GM12874 (cell line): Measurements from ENCODE around the gene HOXA5.

Source experiments
- TF ChIP-seq, protein P1 (sequence below): IDR thresholded peaks from 2 replicates; pipeline ENCODE4 v1.5.1; 2011; ENCODE audit warnings: low read depth, mild to moderate bottlenecking, control low read depth, low read length, moderate library complexity; ENCODE audit not compliant: insufficient read depth

Gene HOXA5

DNA sequence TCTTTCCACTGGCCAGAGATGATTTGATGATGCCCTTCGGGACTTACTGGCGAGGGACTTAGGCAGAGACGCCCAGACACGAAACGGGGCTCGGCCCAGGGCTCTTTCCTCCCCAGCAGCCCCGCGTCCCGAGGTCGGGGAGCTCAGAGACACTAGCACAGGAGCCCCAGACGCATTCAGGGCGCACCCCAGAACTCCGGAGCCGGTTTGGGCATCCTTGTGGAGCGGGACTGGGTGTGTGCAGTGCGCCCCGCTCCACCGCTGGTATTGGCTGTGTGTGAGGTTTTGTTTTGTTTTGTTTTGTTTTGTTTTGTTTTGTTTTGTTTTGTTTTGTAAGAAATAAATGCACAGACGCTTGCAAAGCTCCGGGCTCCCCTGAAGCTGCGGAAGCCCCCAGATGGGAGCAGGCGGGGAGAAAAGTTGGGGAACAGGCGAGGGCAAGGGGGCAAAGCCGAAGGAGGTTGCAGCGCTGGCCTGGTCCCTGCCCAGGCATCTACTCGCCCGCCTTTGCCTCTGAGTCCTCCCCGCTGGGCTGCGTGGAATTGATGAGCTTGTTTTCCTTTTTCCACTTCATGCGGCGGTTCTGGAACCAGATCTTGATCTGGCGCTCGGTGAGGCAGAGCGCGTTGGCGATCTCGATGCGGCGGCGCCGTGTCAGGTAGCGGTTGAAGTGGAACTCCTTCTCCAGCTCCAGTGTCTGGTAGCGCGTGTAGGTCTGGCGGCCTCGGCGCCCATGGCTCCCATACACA lies 1.9 kb upstream of the HOXA5 start:
- TF ChIP-seq, protein P1, sequence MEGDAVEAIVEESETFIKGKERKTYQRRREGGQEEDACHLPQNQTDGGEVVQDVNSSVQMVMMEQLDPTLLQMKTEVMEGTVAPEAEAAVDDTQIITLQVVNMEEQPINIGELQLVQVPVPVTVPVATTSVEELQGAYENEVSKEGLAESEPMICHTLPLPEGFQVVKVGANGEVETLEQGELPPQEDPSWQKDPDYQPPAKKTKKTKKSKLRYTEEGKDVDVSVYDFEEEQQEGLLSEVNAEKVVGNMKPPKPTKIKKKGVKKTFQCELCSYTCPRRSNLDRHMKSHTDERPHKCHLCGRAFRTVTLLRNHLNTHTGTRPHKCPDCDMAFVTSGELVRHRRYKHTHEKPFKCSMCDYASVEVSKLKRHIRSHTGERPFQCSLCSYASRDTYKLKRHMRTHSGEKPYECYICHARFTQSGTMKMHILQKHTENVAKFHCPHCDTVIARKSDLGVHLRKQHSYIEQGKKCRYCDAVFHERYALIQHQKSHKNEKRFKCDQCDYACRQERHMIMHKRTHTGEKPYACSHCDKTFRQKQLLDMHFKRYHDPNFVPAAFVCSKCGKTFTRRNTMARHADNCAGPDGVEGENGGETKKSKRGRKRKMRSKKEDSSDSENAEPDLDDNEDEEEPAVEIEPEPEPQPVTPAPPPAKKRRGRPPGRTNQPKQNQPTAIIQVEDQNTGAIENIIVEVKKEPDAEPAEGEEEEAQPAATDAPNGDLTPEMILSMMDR, result no peak

DNA sequence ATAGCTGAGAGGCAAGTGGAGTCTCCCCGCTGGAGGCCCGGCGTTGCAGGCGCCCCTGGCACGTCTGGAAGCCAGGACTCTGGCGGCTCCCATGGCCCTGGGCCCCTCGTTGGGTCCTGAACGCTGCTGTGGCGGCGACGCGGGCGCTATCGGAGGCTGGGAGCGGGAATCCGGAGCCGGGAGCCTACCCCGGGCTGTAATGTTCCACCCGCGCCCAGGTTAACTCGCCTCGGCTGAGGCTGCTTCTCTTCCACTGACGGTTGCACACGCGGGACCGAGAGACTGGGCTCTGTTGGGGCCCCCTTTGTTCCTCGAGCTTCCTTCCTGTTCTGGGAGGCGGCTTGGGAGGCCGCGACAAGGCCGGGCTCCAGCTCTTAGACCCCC lies 1.3 kb upstream of the HOXA5 start:
- TF ChIP-seq, protein P1, result no peak

DNA sequence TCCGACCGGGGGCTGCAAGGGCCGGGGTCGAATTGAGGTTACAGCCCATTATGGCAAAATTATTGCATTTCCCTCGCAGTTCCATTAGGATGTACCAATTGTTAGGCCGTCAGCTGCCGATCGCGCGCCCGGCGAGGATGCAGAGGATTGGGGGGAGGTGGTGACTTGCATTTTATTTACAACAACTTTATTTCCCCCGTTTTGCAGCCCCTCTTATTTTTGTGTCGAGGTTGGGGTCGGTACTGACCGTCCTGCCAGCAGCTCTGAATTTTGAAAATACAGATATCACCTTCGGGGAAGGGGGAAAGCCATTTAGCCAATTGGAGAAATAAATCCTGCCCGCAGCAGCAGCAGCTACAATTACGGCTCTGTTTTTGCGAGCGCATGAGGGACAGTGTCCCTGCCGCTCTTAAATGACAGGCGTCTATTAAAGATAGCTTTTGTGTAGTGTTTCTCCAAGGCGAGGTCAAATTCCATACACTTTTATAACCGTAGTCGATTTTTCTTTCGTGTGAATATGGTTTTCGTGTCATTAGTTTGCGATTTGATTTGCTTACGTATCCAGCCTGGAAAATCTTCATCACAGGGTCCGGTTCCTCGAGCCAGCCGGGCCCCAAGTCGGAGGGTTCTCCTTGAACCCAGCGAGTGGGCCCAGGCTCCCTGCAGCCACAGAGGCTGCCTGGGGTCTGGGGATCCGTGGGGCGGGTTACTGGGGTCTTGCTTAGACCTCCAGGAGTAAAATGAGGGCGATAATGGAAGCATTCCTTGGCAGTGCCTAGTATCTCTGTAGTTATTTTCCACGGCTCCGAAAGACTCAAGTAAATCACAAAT lies 684 bp upstream of the HOXA5 start:
- TF ChIP-seq, protein P1, result no peak

DNA sequence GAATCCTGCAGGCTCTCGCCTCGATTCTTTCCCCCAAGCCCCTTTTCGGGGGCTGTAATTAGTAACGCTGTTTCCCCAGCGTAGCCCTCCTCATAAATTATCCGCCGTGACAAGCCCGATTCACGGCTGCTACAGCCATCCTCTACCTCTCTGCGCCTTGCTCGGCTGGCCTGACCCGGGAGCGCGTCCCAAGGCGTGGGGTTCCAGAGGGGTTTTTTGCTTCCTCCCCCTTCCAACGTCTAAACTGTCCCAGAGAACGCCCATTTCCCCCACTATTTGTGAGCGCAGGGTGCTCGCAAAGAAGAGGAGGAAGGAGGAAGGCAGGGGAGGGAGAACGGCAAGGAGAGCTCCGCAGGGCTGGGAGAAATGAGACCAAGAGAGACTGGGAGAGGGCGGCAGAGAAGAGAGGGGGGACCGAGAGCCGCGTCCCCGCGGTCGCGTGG lies 880 bp downstream of the HOXA5 start:
- TF ChIP-seq, protein P1, result no peak

DNA sequence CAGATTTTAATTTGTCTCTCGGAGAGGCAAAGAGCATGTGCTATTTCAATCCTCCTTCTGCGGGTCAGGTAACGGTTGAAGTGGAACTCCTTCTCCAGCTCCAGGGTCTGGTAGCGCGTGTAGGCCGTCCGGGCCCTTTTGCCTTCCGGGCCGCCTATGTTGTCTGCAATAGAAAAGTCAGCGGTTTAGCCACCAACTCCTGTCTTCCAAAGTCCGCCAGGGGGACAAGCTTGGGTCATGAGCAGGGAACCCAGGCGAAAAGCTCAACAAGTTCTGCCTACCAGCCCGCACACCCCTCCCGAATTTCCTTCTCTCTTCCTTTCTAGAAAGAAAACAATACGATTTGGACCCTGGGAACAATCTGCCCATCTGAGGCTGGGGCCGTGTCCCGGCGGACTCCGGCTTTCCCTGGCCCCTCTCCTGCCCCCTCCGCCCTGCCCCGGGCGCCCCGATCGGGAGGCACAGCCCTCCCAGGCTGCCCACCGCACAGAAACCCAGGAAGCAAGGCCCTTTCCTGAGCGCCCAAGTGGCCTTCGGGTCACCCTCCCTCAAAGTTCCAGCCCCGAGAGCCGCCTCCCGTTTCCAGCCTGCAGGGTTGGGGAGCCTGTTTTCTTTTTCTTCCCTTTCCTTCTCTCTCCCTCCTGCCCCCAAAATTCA lies 1.4 kb downstream of the HOXA5 start:
- TF ChIP-seq, protein P1, result no peak

DNA sequence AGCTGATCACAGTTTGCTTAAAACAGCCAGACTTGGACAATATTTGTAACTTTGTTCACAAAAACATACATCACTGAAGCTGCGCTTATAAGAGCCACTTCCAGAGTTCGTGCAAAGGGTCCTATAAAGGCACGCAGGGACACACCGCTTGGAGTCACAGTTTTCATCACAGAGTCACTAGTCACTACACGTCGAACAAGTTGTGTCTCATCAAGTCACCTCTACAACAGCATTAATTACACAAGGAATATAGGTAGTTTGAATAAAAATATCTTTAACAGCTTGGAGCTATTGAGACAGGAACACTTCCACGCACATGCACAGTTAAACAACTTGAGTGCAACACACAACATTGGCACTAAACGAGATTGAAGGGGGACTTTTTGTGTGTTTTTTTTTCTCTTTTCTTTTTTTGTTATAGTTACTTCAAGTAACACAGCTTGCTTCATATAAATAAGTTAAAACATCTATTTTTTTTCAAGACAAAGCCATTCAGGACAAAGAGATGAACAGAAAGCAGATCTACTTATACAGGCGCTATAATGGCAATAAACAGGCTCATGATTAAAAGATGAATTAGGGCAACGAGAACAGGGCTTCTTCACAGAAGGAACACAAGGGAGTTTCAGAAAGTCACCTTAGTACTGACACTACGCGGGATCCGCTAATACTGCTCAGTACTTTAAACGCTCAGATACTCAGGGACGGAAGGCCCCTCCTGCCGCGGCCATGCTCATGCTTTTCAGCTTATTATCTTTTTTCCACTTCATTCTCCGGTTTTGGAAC lies 2.2 kb downstream of the HOXA5 start:
- TF ChIP-seq, protein P1, result no peak
